ENCODE measurements around the gene NELL1. TPM values are rescaled to one million over a fixed set of nuclear protein-coding genes. Genes with fewer than 3 reads are reported as not detected.
"Not testable (repeated sequence)": the region's sequence is repeated elsewhere in the genome, so short reads cannot be mapped to it uniquely, and the experiment has no call there.

The NELL1 gene
- total RNA-seq, 1 donor from 2014 or later: not detected

- no peak for DNase-seq
Observed at GRCh38 chr11:21250196-21250595, 580.8 kb downstream of the NELL1 start.

DNA sequence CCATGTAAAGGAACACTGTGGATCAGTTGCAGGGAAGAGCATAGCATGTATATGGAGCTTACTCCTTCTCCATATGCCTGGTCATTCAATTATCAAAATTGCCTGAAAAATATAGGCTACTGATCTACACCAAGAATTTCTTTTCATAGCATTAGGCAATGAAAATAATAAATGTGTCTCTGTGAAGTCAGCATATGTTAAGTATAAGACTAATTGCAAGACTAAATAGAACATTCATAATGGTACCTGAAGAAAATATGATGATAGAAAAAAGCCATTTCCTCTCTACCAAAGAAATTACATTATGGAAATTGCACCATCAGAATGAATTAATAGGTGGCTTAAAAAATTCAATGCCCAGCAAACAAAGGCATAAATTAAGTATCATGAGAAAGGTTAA is 584.7 kb downstream of the NELL1 start:
- no peak for DNase-seq

DNA sequence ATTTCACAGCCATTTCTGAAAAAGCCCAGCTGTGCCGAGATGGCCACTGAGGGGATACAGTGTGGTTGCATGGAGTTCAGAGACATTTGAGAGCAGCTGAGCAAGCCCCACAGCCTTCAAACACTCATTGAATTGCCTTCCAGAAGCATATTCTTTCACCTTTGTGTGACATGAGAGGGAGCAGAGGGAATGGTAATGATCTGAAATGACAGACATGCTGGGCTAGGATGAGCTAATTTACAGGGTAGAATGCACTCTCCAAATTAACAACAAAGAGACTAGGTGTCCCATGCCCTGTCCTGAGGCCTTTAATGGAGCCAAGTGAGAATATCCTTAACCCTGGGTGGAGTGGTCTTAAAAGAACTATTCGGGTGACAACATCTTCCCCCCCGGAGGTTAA is 585.4 kb downstream of the NELL1 start:
- DNase-seq: no peak

GRCh38 chr11:21257461-21257860 is 588.1 kb downstream of the NELL1 start:
- DNase-seq: no peak

DNA sequence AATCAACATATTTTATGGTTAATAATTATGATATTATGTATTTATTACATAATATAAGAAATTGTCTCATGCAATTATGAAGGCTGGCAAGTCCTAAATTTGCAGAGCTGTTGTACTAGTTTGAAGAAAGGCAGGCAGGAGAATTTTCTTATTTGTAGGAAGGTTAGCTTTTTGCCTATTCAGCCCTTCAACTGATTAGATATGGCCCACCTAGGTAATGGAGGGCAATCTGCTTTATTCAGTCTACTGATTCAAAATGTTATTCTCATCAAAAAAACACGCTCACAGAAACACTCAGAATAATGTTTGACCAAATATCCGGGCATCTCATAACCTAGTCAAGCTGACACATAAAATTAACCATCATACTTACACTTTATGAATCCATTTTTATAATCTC is 589.0 kb downstream of the NELL1 start:
- DNase-seq: no peak

DNA sequence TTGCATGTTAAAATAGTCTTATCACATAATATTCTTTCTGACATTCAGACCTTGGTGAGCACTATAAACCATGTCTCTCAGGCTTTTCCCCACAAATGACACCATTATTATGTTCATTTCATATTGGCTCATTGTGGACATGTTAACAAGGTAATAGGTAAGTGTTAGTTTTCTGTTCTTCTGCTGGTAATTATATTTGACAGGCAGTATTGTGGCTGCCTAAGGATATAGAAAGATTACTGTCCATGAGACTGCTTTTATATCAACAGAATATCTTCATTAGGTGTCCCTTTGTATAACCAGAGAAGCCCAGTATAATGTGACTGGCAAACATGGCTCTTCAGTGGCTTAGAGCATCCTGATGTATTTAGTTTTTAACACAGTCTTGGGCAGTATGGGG is 590.7 kb downstream of the NELL1 start:
- no peak for DNase-seq

- no peak for DNase-seq
Observed at GRCh38 chr11:21262992-21263391, 593.6 kb downstream of the NELL1 start.

GRCh38 chr11:21264125-21264524 is 594.7 kb downstream of the NELL1 start:
- no peak for DNase-seq

DNA sequence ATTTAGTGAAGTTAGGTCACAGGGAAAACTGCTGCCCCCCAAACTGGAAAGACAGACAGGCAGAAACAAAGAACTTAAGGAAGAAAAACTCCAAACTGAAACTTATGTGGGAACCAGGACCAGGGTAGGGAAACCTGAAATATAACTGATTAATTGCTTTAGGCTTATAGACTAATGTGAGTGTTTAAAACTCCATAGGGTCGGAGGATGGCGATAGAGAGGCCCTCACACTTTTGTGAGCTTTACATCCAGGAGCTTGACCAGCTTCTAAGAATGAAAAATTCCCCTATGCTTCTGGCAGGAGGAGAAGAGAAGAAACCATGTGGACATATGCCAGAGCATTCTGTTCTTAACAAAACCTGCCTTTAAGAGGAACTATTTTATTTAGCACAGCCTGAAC is 598.6 kb downstream of the NELL1 start:
- no peak for DNase-seq

DNA sequence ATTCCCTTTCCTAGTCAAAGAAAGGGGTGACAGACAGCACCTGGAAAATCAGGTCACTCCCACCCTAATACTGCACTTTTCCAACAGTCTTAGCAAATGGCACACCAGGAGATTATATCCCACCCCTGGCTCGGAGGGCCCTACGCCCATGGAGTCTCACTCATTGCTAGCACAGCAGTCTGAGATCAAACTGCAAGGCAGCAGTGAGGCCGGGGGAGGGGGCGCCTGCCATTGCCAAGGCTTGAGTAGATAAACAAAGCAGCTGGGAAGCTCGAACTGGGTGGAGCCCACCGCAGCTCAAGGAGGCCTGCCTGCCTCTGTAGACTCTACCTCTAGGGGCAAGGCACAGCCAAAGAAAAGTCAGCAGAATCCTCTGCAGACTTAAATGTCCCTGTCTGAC is 602.8 kb downstream of the NELL1 start:
- DNase-seq: not testable (repeated sequence)

- DNase-seq: no peak
Observed at GRCh38 chr11:21278840-21279239, 609.5 kb downstream of the NELL1 start.

- no peak for DNase-seq
Observed at GRCh38 chr11:21285104-21285503, 615.7 kb downstream of the NELL1 start.

GRCh38 chr11:21289686-21290085 is 620.3 kb downstream of the NELL1 start:
- DNase-seq: no peak

GRCh38 chr11:21295508-21295907 is 626.1 kb downstream of the NELL1 start:
- no peak for DNase-seq

GRCh38 chr11:21301981-21302380 is 632.6 kb downstream of the NELL1 start:
- DNase-seq: no peak

DNA sequence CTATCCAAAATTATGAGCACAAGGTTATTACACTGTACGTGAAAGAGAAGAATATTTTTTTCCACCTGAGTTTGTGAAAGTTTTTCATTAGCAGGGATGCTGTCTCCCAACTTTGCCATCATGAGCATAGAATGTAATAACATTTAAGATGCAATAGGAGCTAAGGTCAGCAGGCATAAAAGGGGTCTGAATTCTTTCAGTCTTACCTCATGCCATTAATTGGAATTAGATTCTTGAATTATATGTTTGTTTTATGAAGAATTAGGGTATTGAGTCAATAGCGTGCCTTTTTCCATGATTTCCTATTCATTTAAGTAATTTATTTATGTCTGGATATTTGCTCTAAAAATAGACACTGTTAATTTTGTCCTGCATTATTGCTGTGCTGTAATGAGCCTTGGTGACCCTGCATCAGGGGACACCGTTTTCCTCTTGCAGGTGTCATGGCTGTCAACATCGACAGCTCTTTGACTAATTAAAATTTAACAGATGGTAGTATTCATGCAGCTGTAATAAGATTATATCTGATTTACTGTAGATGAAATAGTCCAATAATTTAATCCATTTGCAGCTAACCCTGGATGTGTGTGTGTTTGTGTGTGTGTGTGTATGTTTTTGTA is 637.5 kb downstream of the NELL1 start:
- DNase-seq: no peak

GRCh38 chr11:21307874-21308273 is 638.5 kb downstream of the NELL1 start:
- DNase-seq: no peak

- no peak for DNase-seq
Observed at GRCh38 chr11:21316591-21316990, 647.2 kb downstream of the NELL1 start.

DNA sequence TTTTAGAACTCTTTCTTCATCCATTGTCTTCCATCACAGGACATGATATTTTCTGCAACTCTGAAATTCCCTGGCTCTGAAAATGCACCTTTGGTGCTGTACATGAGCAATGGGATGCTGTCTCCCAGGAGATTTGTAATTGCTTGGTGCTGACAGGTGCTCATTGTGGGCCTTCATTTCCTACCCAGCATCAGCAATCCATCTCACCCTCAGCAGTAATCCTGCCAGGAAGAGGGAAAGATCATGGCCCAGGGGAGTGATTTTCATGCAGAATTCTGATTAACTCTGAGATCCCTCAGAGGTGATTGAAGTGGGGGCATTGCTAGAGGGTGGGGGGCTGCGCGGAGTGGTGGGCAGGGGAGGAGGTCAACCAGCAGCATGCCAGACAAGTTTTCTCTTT is 651.7 kb downstream of the NELL1 start:
- DNase-seq: no peak

GRCh38 chr11:21321530-21321929 is 652.1 kb downstream of the NELL1 start:
- no peak for DNase-seq

- no peak for DNase-seq
Observed at GRCh38 chr11:21323617-21324016, 654.2 kb downstream of the NELL1 start.

DNA sequence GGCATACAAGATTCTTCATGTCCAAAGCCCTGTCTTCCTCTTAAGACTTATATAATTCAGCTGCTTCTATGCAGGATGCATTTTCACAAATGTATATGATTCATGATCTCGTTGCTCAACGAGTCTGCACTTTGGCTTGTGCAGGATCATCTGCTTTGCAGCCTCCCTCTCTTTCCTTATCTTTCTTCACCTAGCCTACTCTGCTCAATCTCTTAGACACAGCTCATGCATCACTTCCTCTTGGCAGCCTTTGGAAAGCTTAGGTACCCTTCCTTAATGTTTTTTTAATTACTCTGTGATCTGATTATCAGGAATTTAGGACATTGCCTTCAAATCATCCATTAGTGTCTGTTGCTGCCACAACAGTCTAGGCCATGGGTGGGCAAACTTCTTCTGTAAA is 673.8 kb downstream of the NELL1 start:
- no peak for DNase-seq

GRCh38 chr11:21346361-21346760 is 677.0 kb downstream of the NELL1 start:
- DNase-seq: no peak

DNA sequence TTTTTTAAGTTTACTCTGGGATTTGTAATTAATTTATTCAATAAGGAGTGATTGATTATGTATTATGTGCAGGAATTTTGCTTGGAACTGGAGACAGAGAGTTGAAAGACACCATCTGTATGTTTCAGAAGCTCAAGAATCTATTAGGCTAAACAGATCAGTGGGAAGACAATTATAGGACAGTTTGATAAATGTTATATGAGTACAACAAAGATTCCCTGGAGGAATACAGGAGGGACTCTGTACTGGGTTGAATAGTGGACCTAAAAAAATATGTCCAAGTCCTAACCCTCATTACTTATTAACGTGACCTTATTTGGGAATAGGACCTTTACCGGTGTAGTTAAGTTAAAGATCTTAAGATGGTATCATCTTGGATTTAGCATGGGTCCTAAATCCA is 681.2 kb downstream of the NELL1 start:
- DNase-seq: no peak

DNA sequence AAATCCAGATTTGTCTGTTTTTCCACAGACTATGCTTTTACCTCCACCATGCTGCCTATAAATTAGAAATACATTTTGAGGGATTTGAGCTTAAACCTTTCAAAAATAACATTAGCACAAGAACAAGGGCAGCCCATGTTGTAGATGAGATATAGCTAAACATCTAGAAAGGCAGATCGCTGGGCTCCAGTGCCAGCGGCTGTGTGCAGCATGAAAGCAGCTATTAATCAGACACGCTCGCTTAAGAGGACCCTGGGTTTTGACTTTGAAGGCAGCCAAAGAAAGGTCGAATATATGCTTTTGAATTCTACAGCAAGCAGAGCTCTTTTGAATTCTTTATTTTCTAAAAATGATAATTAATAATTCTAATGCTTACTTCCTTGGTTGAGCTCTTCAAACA is 684.0 kb downstream of the NELL1 start:
- DNase-seq: no peak

All from dermis blood vessel endothelial cell (primary cell).